ENCODE results near the gene PODXL.

DNA sequence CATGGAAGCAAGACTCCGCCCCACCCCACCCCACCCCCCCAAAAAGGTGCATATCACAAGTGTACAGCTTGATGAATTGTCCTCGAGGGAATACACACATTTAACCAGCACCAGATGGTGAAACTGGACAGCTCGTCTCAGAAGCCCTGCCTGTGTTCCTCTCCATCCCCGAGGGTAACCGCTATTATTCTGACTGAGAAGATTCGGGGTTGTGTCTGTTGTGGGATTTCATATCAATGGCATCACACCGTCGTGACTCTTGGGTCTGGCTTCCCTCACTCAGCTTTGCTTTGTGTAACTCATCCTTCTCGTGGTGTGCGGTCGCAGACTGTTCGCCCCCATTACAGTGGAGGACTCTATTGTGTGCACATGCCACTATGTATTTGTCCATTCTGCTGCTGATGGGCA lies 18.9 kb downstream of the PODXL start:
- TF ChIP-seq, protein P1, sequence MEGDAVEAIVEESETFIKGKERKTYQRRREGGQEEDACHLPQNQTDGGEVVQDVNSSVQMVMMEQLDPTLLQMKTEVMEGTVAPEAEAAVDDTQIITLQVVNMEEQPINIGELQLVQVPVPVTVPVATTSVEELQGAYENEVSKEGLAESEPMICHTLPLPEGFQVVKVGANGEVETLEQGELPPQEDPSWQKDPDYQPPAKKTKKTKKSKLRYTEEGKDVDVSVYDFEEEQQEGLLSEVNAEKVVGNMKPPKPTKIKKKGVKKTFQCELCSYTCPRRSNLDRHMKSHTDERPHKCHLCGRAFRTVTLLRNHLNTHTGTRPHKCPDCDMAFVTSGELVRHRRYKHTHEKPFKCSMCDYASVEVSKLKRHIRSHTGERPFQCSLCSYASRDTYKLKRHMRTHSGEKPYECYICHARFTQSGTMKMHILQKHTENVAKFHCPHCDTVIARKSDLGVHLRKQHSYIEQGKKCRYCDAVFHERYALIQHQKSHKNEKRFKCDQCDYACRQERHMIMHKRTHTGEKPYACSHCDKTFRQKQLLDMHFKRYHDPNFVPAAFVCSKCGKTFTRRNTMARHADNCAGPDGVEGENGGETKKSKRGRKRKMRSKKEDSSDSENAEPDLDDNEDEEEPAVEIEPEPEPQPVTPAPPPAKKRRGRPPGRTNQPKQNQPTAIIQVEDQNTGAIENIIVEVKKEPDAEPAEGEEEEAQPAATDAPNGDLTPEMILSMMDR (IDR thresholded peaks at IDR 0.05; ENCODE audit: low read length), result no peak
- TF ChIP-seq EZH2 (optimal IDR thresholded peaks at IDR 0.05; ENCODE audit: low read depth, low read length) (no peak), EZH2phosphoT487 (IDR thresholded peaks at IDR 0.05; ENCODE audit: low read length) (no peak)

All from MM.1S (cell line).